ENCODE measurements around the gene TSPEAR. TPM values are rescaled to one million over a fixed set of nuclear protein-coding genes. Genes with fewer than 3 reads are reported as not detected.

TSPEAR gene
- total and polyA plus RNA-seq, 11 donors, result 0.01 to 2.6 (median 0.71) TPM; not detected in 2

- no peak for TF ChIP-seq CTCF (IDR thresholded peaks at IDR 0.05)
- TF ChIP-seq POLR2A (IDR thresholded peaks at IDR 0.05), result no peak
- H3K36me3 ChIP-seq, result no peaks in the 10 kb centered on the region
- H3K27ac ChIP-seq, result no peak overlapping the region
- WGBS, 4 donors, result 41 to 64% (median 48%) methylated on average over 12 of the region's 12 CpGs
- DNase-seq (no peak), ATAC-seq (no peak)
- H3K27me3 ChIP-seq, result peaks cover 9 to 89% (median 49%) of the 10 kb centered on the region in 9 donors
- no peak overlapping the region for H3K4me3 ChIP-seq
- peaks cover 0 to 9% (median 0%) of the 10 kb centered on the region in 12 donors for H3K4me1 ChIP-seq
- intact Hi-C loops (cut with DNase I), result no loop called here
- H3K9me3 ChIP-seq, result no peaks in the 10 kb centered on the region
Measured at GRCh38 chr21:44701541-44701940, 9.8 kb downstream of the TSPEAR start.

- H3K4me1 ChIP-seq, result peaks cover 0 to 6% (median 0%) of the 10 kb centered on the region in 12 donors
- H3K9me3 ChIP-seq, result no peaks in the 10 kb centered on the region
- H3K27ac ChIP-seq, result no peak overlapping the region
- H3K36me3 ChIP-seq, result no peaks in the 10 kb centered on the region
- WGBS, 4 donors, result 82 to 88% (median 84%) methylated on average over 14 of the region's 14 CpGs
- no peak for ATAC-seq
- H3K27me3 ChIP-seq, result peaks cover 5 to 88% (median 43%) of the 10 kb centered on the region in 9 donors
- H3K4me3 ChIP-seq, result no peak overlapping the region
- intact Hi-C loops (cut with DNase I), result no loop called here
- TF ChIP-seq POLR2A (IDR thresholded peaks at IDR 0.05), result no peak
- no peak for TF ChIP-seq CTCF (IDR thresholded peaks at IDR 0.05)
- DNase-seq, result no peak
Measured at GRCh38 chr21:44701023-44701400, 10.4 kb downstream of the TSPEAR start.

- ATAC-seq (no peak), DNase-seq (no peak)
- peaks cover 5 to 87% (median 46%) of the 10 kb centered on the region in 9 donors for H3K27me3 ChIP-seq
- H3K36me3 ChIP-seq, result no peaks in the 10 kb centered on the region
- TF ChIP-seq CTCF (IDR thresholded peaks at IDR 0.05) (no peak), POLR2A (IDR thresholded peaks at IDR 0.05) (no peak)
- peaks cover 0 to 6% (median 0%) of the 10 kb centered on the region in 12 donors for H3K4me1 ChIP-seq
- no peaks in the 10 kb centered on the region for H3K9me3 ChIP-seq
- intact Hi-C loops (cut with DNase I), result no loop called here
- WGBS, 4 donors, result 47 to 52% (median 51%) methylated on average over 15 to 21 of the region's 21 CpGs
- H3K27ac ChIP-seq, result no peak overlapping the region
- no peak overlapping the region for H3K4me3 ChIP-seq
Measured at GRCh38 chr21:44700101-44701022, 11.0 kb downstream of the TSPEAR start.

GRCh38 chr21:44699502-44700001, 11.8 kb downstream of the TSPEAR start:
- H3K27me3 ChIP-seq, result peaks cover 5 to 82% (median 43%) of the 10 kb centered on the region in 9 donors
- no peak overlapping the region for H3K4me3 ChIP-seq
- 40 to 53% (median 50%) methylated on average over 17 of the region's 17 CpGs for WGBS, 4 donors
- H3K9me3 ChIP-seq, result no peaks in the 10 kb centered on the region
- H3K4me1 ChIP-seq, result peaks cover 0 to 6% (median 0%) of the 10 kb centered on the region in 12 donors
- no peak for DNase-seq
- no peak overlapping the region for H3K27ac ChIP-seq
- H3K36me3 ChIP-seq, result no peaks in the 10 kb centered on the region
- intact Hi-C loops (cut with DNase I), result no loop called here
- TF ChIP-seq CTCF (IDR thresholded peaks at IDR 0.05) (no peak), POLR2A (IDR thresholded peaks at IDR 0.05) (no peak)
- no peak for ATAC-seq
